ENCODE results near the gene TMEM132A. TPM values are rescaled to one million over a fixed set of nuclear protein-coding genes. Genes with fewer than 3 reads are reported as not detected.

Gene TMEM132A
- total RNA-seq, 1 donor from 2014 or later, result 597 TPM

GRCh38 chr11:60939301-60939700, 15.0 kb downstream of the TMEM132A start:
- no peaks in the 10 kb centered on the region for H3K27me3 ChIP-seq (ENCODE audit: control insufficient read depth, insufficient read depth, low read length)
- no peak for DNase-seq (ENCODE audit: low read depth)
- H3K36me3 ChIP-seq (ENCODE audit: control insufficient read depth, insufficient read depth, low read length), result no peaks in the 10 kb centered on the region
- TF ChIP-seq CTCF (IDR thresholded peaks at IDR 0.05; ENCODE audit: insufficient read depth, low read length, poor library complexity, severe bottlenecking), result no peak
- H3K4me3 ChIP-seq (ENCODE audit: low read depth, low read length), result no peak overlapping the region

GRCh38 chr11:60939855-60940254, 15.6 kb downstream of the TMEM132A start:
- Histone ChIP-seq H3K27me3 (ENCODE audit: control insufficient read depth, insufficient read depth, low read length) (no peaks in the 10 kb centered on the region), H3K4me3 (ENCODE audit: low read depth, low read length) (no peak overlapping the region), H3K36me3 (ENCODE audit: control insufficient read depth, insufficient read depth, low read length) (no peaks in the 10 kb centered on the region)
- DNase-seq (ENCODE audit: low read depth), result no peak
- TF ChIP-seq CTCF (IDR thresholded peaks at IDR 0.05; ENCODE audit: insufficient read depth, low read length, poor library complexity, severe bottlenecking), result no peak

- H3K36me3 ChIP-seq (ENCODE audit: control insufficient read depth, insufficient read depth, low read length), result no peaks in the 10 kb centered on the region
- no peak for DNase-seq (ENCODE audit: low read depth)
- H3K4me3 ChIP-seq (ENCODE audit: low read depth, low read length), result no peak overlapping the region
- no peaks in the 10 kb centered on the region for H3K27me3 ChIP-seq (ENCODE audit: control insufficient read depth, insufficient read depth, low read length)
- TF ChIP-seq CTCF (IDR thresholded peaks at IDR 0.05; ENCODE audit: insufficient read depth, low read length, poor library complexity, severe bottlenecking), result no peak
Observed at GRCh38 chr11:60941371-60942119, 17.3 kb downstream of the TMEM132A start.

GRCh38 chr11:60942219-60942618, 18.0 kb downstream of the TMEM132A start:
- TF ChIP-seq CTCF (IDR thresholded peaks at IDR 0.05; ENCODE audit: insufficient read depth, low read length, poor library complexity, severe bottlenecking), result no peak
- no peak overlapping the region for H3K4me3 ChIP-seq (ENCODE audit: low read depth, low read length)
- H3K27me3 ChIP-seq (ENCODE audit: control insufficient read depth, insufficient read depth, low read length), result no peaks in the 10 kb centered on the region
- H3K36me3 ChIP-seq (ENCODE audit: control insufficient read depth, insufficient read depth, low read length), result no peaks in the 10 kb centered on the region
- no peak for DNase-seq (ENCODE audit: low read depth)

- H3K4me3 ChIP-seq (ENCODE audit: low read depth, low read length), result no peak overlapping the region
- no peak for DNase-seq (ENCODE audit: low read depth)
- TF ChIP-seq CTCF (IDR thresholded peaks at IDR 0.05; ENCODE audit: insufficient read depth, low read length, poor library complexity, severe bottlenecking), result no peak
- no peaks in the 10 kb centered on the region for H3K36me3 ChIP-seq (ENCODE audit: control insufficient read depth, insufficient read depth, low read length)
- H3K27me3 ChIP-seq (ENCODE audit: control insufficient read depth, insufficient read depth, low read length), result no peaks in the 10 kb centered on the region
Observed at GRCh38 chr11:60942970-60943565, 18.8 kb downstream of the TMEM132A start.

Measured in kidney epithelial cell (primary cell).